22Rv1 (cell line): Measurements from ENCODE around the gene EXD2.

ENCODE experiments used
- CTCF ChIP-seq: fragments of 450-650 bp; IDR thresholded peaks from 2 replicates; pipeline ENCODE4 v1.5.1; 2017; ENCODE audit warnings: mild to moderate bottlenecking
- ZFX ChIP-seq: fragments of 450-650 bp; IDR thresholded peaks from 2 replicates; pipeline ENCODE4 v1.6.1; 2017; ENCODE audit warnings: antibody characterized with exemption, borderline replicate concordance

- TF ChIP-seq CTCF, result no peak
- TF ChIP-seq ZFX, result no peak
Observed at GRCh38 chr14:69249603-69250002, 58.3 kb downstream of the EXD2 start.
